B cell (primary cell): Measurements from ENCODE around the gene GNAT3. TPM values are rescaled to one million over a fixed set of nuclear protein-coding genes. Genes with fewer than 3 reads are reported as not detected.

Experiments
- ATAC-seq: fragments of 200-7000 bp; cut with Tn5 transposase; one replicate; pipeline ENCODE4 v1.10.0; 2021; ENCODE audit warnings: low read depth, mild to moderate bottlenecking, moderate number of reproducible peaks, moderate library complexity
- CTCF ChIA-PET: fragments of 350-600 bp; sonication (Branson Sonifier 250); formaldehyde crosslinking; loops from one replicate; lab custom pipeline; 2021; ENCODE audit warnings: antibody characterized with exemption, inconsistent platforms; lab: Charles Lee
- POLR2A ChIA-PET: fragments of 350-600 bp; sonication (Branson Sonifier 250); formaldehyde crosslinking; loops from one replicate; lab custom pipeline; 2021; ENCODE audit warnings: antibody characterized with exemption; lab: Charles Lee
- DNase-seq: peaks from one replicate; pipeline ENCODE4 v3.0.0; 2013
- H2AFZ ChIP-seq: 2 replicates; pipeline ENCODE4 v1.6.1; 2012; ENCODE audit warnings: mild to moderate bottlenecking, low read depth, low read length; ENCODE audit not compliant: insufficient read depth, poor library complexity, severe bottlenecking
- H3K27ac ChIP-seq, 2 donors: 1 replicate in 1 of 2; 2 replicates in 1 of 2; pipeline ENCODE4 v1.5.1; 2012 to 2013; ENCODE audit warnings: low read length in 2 of 2, mild to moderate bottlenecking in 2 of 2, moderate library complexity in 1 of 2
- H3K27me3 ChIP-seq, 4 experiments: fragments of 200-600 bp in 1 of 4; sonication (generic) in 1 of 4; replicated peaks in 1 of 4; 1 replicate in 2 of 4; 2 replicates in 2 of 4; pipeline versions ENCODE4 v1.6.1 to v1.7.0; 2013 to 2016; ENCODE audit warnings: low read length in 3 of 4, mild to moderate bottlenecking in 2 of 4, mixed read lengths in 1 of 4, moderate library complexity in 1 of 4; ENCODE audit not compliant: insufficient read depth in 4 of 4, control insufficient read depth in 3 of 4; ENCODE audit errors: control extremely low read depth in 1 of 4
- H3K36me3 ChIP-seq, 2 experiments: replicated peaks in 1 of 2; 1 replicate in 1 of 2; 2 replicates in 1 of 2; pipeline versions ENCODE4 v1.6.1 to v1.7.1; 2013; ENCODE audit warnings: low read length in 1 of 2; ENCODE audit not compliant: insufficient read depth in 2 of 2, control insufficient read depth in 1 of 2; ENCODE audit errors: control extremely low read depth in 1 of 2, extremely low read depth in 1 of 2
- H3K4me1 ChIP-seq, 2 donors: fragments of 200-600 bp in 1 of 2; sonication (generic) in 1 of 2; 1 replicate in 1 of 2; 2 replicates in 1 of 2; pipeline versions ENCODE4 v1.5.1 to v1.6.1; 2013 to 2017; ENCODE audit warnings: low read length in 2 of 2; ENCODE audit not compliant: control insufficient read depth in 2 of 2, insufficient read depth in 2 of 2
- H3K4me2 ChIP-seq: replicated peaks from 2 replicates; pipeline ENCODE3; 2012; ENCODE audit warnings: mild to moderate bottlenecking, low read depth, low read length; ENCODE audit not compliant: poor library complexity, severe bottlenecking
- H3K4me3 ChIP-seq, 5 experiments: fragments of 200-600 bp in 1 of 5; sonication (generic) in 1 of 5; 1 replicate in 3 of 5; 2 replicates in 2 of 5; pipeline versions ENCODE4 v1.5.1 to v1.7.0; 2011 to 2016; ENCODE audit warnings: low read length in 4 of 5, mild to moderate bottlenecking in 4 of 5, low read depth in 2 of 5, control low read depth in 1 of 5, moderate library complexity in 1 of 5; ENCODE audit not compliant: insufficient read depth in 1 of 5; ENCODE audit errors: control extremely low read depth in 1 of 5, extremely low read depth in 1 of 5
- H3K79me2 ChIP-seq: fragments of 200-600 bp; sonication (generic); one replicate; pipeline ENCODE4 v1.6.0; 2016; ENCODE audit warnings: low read length; ENCODE audit not compliant: control insufficient read depth, insufficient read depth
- H3K9ac ChIP-seq: fragments of 200-600 bp; sonication (generic); 2 replicates; pipeline ENCODE4 v1.6.1; 2017; ENCODE audit warnings: mild to moderate bottlenecking, low read length, moderate library complexity
- H3K9me3 ChIP-seq, 3 donors: one replicate each; pipeline versions ENCODE4 v1.6.1 to v1.7.1; 2013; ENCODE audit warnings: low read length in 2 of 3; ENCODE audit not compliant: control insufficient read depth in 2 of 3, insufficient read depth in 1 of 3; ENCODE audit errors: control extremely low read depth in 1 of 3
- H4K20me1 ChIP-seq: 2 replicates; pipeline ENCODE4 v1.6.0; 2012; ENCODE audit warnings: mild to moderate bottlenecking, low read length; ENCODE audit not compliant: insufficient read depth, control insufficient read depth, poor library complexity, severe bottlenecking
- H3K27ac Mint-ChIP-seq: one replicate; pipeline ENCODE4 v1.8.0; 2021; ENCODE audit warnings: mixed read lengths
- H3K27me3 Mint-ChIP-seq: one replicate; pipeline ENCODE4 v1.8.0; 2021; ENCODE audit warnings: mixed read lengths
- H3K4me1 Mint-ChIP-seq: one replicate; pipeline ENCODE4 v1.8.0; 2021; ENCODE audit warnings: mixed read lengths
- H3K4me3 Mint-ChIP-seq: one replicate; pipeline ENCODE4 v1.8.0; 2021; ENCODE audit warnings: mixed read lengths
- H3K9me3 Mint-ChIP-seq: one replicate; pipeline ENCODE4 v1.8.0; 2022; ENCODE audit warnings: mixed read lengths; ENCODE audit not compliant: insufficient read depth
- EZH2 ChIP-seq: IDR thresholded peaks from 2 replicates; pipeline ENCODE4 v1.6.1; 2012; ENCODE audit warnings: borderline replicate concordance, low read depth, mild to moderate bottlenecking, moderate library complexity, low read length; ENCODE audit not compliant: insufficient read depth, poor library complexity, severe bottlenecking
- WGBS: methylation state at CpG from one replicate; pipeline ENCODE4 v1.1.5; 2013; ENCODE audit warnings: missing lambda C conversion rate; ENCODE audit not compliant: insufficient coverage; 5-methylcytosine and 5-hydroxymethylcytosine counted together
- intact Hi-C: fragments of 100-400 bp; cut with micrococcal nuclease; formaldehyde crosslinking; loops from one replicate; pipeline ENCODE4 v1.10.0; 2022
- polyA plus RNA-seq: library from polyadenylated mRNA; depleted of rRNA; stranded (reverse); fragments of >200 nt; gene quantifications from 2 replicates; pipeline ENCODE4 v1.2.3, GENCODE V29; 2012
- total RNA-seq, 2 donors: library from RNA; stranded (reverse); fragments of 120-200 nt in 1 of 2; gene quantifications; 1 replicate in 1 of 2; 2 replicates in 1 of 2; pipeline versions ENCODE4 v1.2.3 to v1.2.4, GENCODE V29; 2013 to 2022
- TF ChIP-seq, protein P1 (sequence below): fragments of 200-600 bp; IDR thresholded peaks from one replicate; pipeline ENCODE4 v1.8.0; 2022; ENCODE audit warnings: antibody characterized with exemption, mild to moderate bottlenecking

GNAT3 gene
- total and polyA plus RNA-seq, 2 donors (not counting 1 experiment from before 2014, with no cell fraction given) = not detected

DNA sequence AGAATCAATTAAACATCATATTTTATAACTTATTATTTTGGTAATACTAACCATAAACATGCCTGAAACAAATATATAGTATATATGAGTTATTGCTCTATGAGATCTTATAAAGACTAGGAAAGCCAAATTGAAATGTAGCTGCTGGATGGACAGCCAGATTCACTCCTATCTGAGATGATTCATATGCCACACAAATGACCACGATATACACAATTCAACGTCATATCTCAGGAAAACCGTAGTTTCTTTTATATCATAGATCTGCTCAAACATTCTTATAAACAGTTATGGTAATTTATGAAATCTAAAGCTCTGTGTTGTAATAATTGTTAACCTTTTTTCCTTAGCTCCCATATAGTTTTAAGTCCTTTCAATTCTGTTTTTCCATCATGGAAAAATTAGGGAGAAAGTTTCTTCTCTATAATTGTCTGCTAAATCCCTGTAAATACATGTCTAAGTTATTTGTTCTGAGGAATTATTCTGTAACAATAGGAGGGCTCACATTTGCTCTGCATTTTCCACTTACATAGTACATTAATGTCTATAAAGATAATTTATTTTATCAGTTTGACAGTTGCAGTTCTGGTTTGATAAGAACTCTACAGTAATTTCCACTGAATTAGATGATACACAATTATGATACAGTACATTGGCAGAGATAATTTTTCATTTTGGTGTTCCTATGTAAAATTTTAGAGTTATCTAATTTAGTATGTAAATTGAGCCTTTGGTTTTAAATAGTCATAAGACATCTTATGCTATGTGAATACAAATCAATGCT, 42.7 kb downstream of the GNAT3 start:
- POLR2A ChIA-PET = no interaction called here
- Histone ChIP-seq H3K9ac (no peak overlapping the region), H3K4me3 (no peak overlapping the region), H2AFZ (no peak overlapping the region), H3K79me2 (no peaks in the 10 kb centered on the region), H3K4me2 (no peak overlapping the region), H3K27ac (no peak overlapping the region), H3K36me3 (no peaks in the 10 kb centered on the region), H3K4me1 (no peaks in the 10 kb centered on the region), H4K20me1 (no peaks in the 10 kb centered on the region), H3K27me3 (no peaks in the 10 kb centered on the region), H3K9me3 (no peaks in the 10 kb centered on the region)
- CTCF ChIA-PET = no interaction called here
- H3K27ac Mint-ChIP-seq = no peak overlapping the region
- WGBS = no CpG with 5 or more reads among the region's 3 CpGs
- intact Hi-C loops = no loop called here
- no peak for DNase-seq
- TF ChIP-seq, protein P1, sequence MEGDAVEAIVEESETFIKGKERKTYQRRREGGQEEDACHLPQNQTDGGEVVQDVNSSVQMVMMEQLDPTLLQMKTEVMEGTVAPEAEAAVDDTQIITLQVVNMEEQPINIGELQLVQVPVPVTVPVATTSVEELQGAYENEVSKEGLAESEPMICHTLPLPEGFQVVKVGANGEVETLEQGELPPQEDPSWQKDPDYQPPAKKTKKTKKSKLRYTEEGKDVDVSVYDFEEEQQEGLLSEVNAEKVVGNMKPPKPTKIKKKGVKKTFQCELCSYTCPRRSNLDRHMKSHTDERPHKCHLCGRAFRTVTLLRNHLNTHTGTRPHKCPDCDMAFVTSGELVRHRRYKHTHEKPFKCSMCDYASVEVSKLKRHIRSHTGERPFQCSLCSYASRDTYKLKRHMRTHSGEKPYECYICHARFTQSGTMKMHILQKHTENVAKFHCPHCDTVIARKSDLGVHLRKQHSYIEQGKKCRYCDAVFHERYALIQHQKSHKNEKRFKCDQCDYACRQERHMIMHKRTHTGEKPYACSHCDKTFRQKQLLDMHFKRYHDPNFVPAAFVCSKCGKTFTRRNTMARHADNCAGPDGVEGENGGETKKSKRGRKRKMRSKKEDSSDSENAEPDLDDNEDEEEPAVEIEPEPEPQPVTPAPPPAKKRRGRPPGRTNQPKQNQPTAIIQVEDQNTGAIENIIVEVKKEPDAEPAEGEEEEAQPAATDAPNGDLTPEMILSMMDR = no peak
- no peak for TF ChIP-seq EZH2
- H3K4me1 Mint-ChIP-seq = no peaks in the 10 kb centered on the region
- no peaks in the 10 kb centered on the region for H3K27me3 Mint-ChIP-seq
- H3K4me3 Mint-ChIP-seq = no peak overlapping the region
- no peaks in the 10 kb centered on the region for H3K9me3 Mint-ChIP-seq
- ATAC-seq = no peak

DNA sequence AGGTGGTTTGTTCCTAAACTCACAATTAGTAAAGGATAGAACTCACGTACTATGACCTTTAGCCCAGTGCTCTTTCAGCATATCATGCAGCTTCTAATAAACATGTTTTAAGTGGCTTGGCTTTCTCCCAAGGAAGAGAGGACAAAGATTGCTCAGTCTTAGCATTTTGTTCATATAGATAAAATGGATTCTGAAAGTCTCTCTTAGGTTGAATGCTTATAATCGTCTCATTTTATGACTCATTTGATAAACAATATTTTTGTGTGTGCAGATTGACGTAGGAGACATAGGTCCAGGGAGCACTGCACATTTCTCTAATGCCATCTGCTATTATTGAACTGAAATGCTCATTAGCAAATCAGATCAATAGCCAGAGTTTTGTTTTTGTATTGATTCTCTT, 44.8 kb downstream of the GNAT3 start:
- Histone ChIP-seq H3K27me3 (no peaks in the 10 kb centered on the region), H3K9me3 (no peaks in the 10 kb centered on the region), H3K27ac (no peak overlapping the region), H3K4me3 (no peak overlapping the region), H4K20me1 (no peaks in the 10 kb centered on the region), H3K4me1 (no peaks in the 10 kb centered on the region), H3K79me2 (no peaks in the 10 kb centered on the region), H2AFZ (no peak overlapping the region), H3K9ac (no peak overlapping the region), H3K4me2 (no peak overlapping the region), H3K36me3 (no peaks in the 10 kb centered on the region)
- no peaks in the 10 kb centered on the region for H3K9me3 Mint-ChIP-seq
- H3K4me3 Mint-ChIP-seq = no peak overlapping the region
- no peak overlapping the region for H3K27ac Mint-ChIP-seq
- CTCF ChIA-PET = no interaction called here
- intact Hi-C loops = no loop called here
- TF ChIP-seq, protein P1 = no peak
- TF ChIP-seq EZH2 = no peak
- POLR2A ChIA-PET = no interaction called here
- DNase-seq = no peak
- H3K4me1 Mint-ChIP-seq = no peaks in the 10 kb centered on the region
- no peaks in the 10 kb centered on the region for H3K27me3 Mint-ChIP-seq
- ATAC-seq = no peak
- WGBS = no CpG with 5 or more reads among the region's 3 CpGs
